ENCODE results near the gene ZNF620. TPM values are rescaled to one million over a fixed set of nuclear protein-coding genes. Genes with fewer than 3 reads are reported as not detected.

Gene ZNF620
- total and polyA plus RNA-seq, 8 donors = 5.5 to 10.5 (median 8.3) TPM

DNA sequence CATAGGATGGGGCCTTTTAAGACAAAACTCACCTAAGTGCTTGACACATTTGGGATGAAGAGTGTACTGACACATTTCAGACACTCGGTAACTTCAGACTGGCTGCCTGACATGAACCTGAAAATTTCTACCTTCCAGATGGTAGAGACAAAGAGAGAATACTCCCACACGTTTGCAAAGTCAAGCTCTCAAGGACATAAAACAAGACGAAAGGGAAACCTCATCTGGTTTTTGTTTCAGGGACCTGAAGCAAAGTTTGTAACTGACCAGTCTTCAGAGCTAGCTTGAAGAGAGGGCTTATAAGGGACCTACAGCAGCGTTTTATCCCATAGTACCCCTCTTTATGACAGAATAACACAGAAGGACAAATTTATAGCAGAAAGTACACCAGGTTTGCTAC is 60.9 kb downstream of the ZNF620 start:
- H3K4me1 ChIP-seq = no peaks in the 10 kb centered on the region
- no peak overlapping the region for H3K4me3 ChIP-seq
- intact Hi-C loops (cut with DNase I) = no loop called here
- H3K36me3 ChIP-seq = no peaks in the 10 kb centered on the region
- DNase-seq (no peak), ATAC-seq (no peak)
- no peaks in the 10 kb centered on the region for H3K27me3 ChIP-seq
- no peak overlapping the region for H3K27ac ChIP-seq
- TF ChIP-seq, protein P1, sequence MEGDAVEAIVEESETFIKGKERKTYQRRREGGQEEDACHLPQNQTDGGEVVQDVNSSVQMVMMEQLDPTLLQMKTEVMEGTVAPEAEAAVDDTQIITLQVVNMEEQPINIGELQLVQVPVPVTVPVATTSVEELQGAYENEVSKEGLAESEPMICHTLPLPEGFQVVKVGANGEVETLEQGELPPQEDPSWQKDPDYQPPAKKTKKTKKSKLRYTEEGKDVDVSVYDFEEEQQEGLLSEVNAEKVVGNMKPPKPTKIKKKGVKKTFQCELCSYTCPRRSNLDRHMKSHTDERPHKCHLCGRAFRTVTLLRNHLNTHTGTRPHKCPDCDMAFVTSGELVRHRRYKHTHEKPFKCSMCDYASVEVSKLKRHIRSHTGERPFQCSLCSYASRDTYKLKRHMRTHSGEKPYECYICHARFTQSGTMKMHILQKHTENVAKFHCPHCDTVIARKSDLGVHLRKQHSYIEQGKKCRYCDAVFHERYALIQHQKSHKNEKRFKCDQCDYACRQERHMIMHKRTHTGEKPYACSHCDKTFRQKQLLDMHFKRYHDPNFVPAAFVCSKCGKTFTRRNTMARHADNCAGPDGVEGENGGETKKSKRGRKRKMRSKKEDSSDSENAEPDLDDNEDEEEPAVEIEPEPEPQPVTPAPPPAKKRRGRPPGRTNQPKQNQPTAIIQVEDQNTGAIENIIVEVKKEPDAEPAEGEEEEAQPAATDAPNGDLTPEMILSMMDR (IDR thresholded peaks at IDR 0.05) = no peak
- peaks cover 0 to 3% of the 10 kb centered on the region in 2 donors for H3K9me3 ChIP-seq

Other genes starting within 250 kb of the ZNF620 start
- 10 to 100 TPM; 37.7 to 54.0 TPM for gene EIF1B, start 196.3 kb upstream of the ZNF620 start, total RNA-seq
- 100 to 1,000 TPM in 4 of 6 donors, 10 to 100 TPM in 2; 91.6 to 107 (median 102) TPM for gene EIF1B, start 196.3 kb upstream of the ZNF620 start, polyA plus RNA-seq (ENCODE audit: insufficient read length in 6 of 6)
- 1 to 10 TPM; 4.5 to 7.5 TPM for gene ENTPD3, start 118.9 kb upstream of the ZNF620 start, total RNA-seq
- 10 to 100 TPM in 3 of 6 donors, 1 to 10 TPM in 3; 6.1 to 11.9 (median 9.8) TPM for gene ENTPD3, start 118.9 kb upstream of the ZNF620 start, polyA plus RNA-seq (ENCODE audit: insufficient read length in 6 of 6)
- 1,000 to 10,000 TPM; 1,295 to 1,533 TPM for gene RPL14, start 48.7 kb upstream of the ZNF620 start, total RNA-seq
- gene RPL14, start 48.7 kb upstream of the ZNF620 start, polyA plus RNA-seq (ENCODE audit: insufficient read length in 6 of 6) = 1,000 to 10,000 TPM; 1,728 to 1,922 (median 1,814) TPM
- 1 to 10 TPM; 6.9 TPM for gene ZNF619, start 28.9 kb upstream of the ZNF620 start, total RNA-seq
- gene ZNF619, start 28.9 kb upstream of the ZNF620 start, polyA plus RNA-seq (ENCODE audit: insufficient read length in 6 of 6) = 1 to 10 TPM; 6.4 to 8.7 (median 7.6) TPM
- 10 to 100 TPM; 17.6 to 22.6 TPM for gene ZNF621, start 18.9 kb downstream of the ZNF620 start, total RNA-seq
- 10 to 100 TPM; 33.1 to 37.0 (median 35.0) TPM for gene ZNF621, start 18.9 kb downstream of the ZNF620 start, polyA plus RNA-seq (ENCODE audit: insufficient read length in 6 of 6)